Keratinocyte (primary cell): ENCODE measurements around the gene DVL1. TPM values are rescaled to one million over a fixed set of nuclear protein-coding genes. Genes with fewer than 3 reads are reported as not detected.
A peak's percentile ranks its signal among the peaks of the same experiment; 100 is the strongest.

Experiments used
- DNase-seq: peaks from one replicate; pipeline ENCODE4 v3.0.0-alpha.2; 2011; ENCODE audit warnings: low read depth, missing footprints, low spot score
- FAIRE-seq: peaks from 2 replicates; lab custom pipeline; 2011; peaks lifted over from hg19 to GRCh38; lab: Jason Lieb, UNC
- H2AFZ ChIP-seq: 2 replicates; pipeline ENCODE4 v1.6.0; 2012; ENCODE audit warnings: low read length, control low read depth, inconsistent platforms; ENCODE audit not compliant: control insufficient read depth
- H3K27ac ChIP-seq: 2 replicates; pipeline ENCODE4 v1.5.1; 2011; ENCODE audit warnings: low read length; ENCODE audit not compliant: control insufficient read depth, insufficient read depth
- H3K27me3 ChIP-seq: 3 replicates; pipeline ENCODE4 v1.6.0; 2011; ENCODE audit warnings: low read length; ENCODE audit not compliant: control insufficient read depth, insufficient read depth; ENCODE audit errors: extremely low read depth
- H3K36me3 ChIP-seq, 2 experiments: 2 replicates in 1 of 2; 3 replicates in 1 of 2; pipeline ENCODE4 v1.5.1; 2011; ENCODE audit warnings: low read length in 2 of 2, mild to moderate bottlenecking in 1 of 2; ENCODE audit not compliant: control insufficient read depth in 2 of 2, insufficient read depth in 2 of 2; ENCODE audit errors: extremely low read depth in 1 of 2
- H3K4me1 ChIP-seq: 3 replicates; pipeline ENCODE4 v1.5.1; 2011; ENCODE audit warnings: low read length; ENCODE audit not compliant: control insufficient read depth, insufficient read depth; ENCODE audit errors: extremely low read depth
- H3K4me2 ChIP-seq: 3 replicates; pipeline ENCODE4 v1.6.0; 2011; ENCODE audit warnings: low read depth, low read length; ENCODE audit not compliant: control insufficient read depth, insufficient read depth; ENCODE audit errors: extremely low read depth
- H3K4me3 ChIP-seq, 3 experiments: fragments of 200-600 bp in 1 of 3; sonication (generic) in 1 of 3; 2 replicates in 2 of 3; 3 replicates in 1 of 3; pipeline ENCODE4 v1.5.1; 2011 to 2016; ENCODE audit warnings: low read length in 3 of 3, mild to moderate bottlenecking in 3 of 3, control low read depth in 2 of 3, inconsistent platforms in 1 of 3, low read depth in 1 of 3, mixed read lengths in 1 of 3, mixed run types in 1 of 3, moderate library complexity in 1 of 3; ENCODE audit not compliant: control insufficient read depth in 2 of 3, insufficient read depth in 2 of 3; ENCODE audit errors: extremely low read depth in 1 of 3
- H3K79me2 ChIP-seq: 2 replicates; pipeline ENCODE4 v1.6.0; 2012; ENCODE audit warnings: low read length; ENCODE audit not compliant: control insufficient read depth, insufficient read depth
- H3K9ac ChIP-seq: 3 replicates; pipeline ENCODE4 v1.6.0; 2011; ENCODE audit warnings: low read length; ENCODE audit not compliant: control insufficient read depth, insufficient read depth; ENCODE audit errors: extremely low read depth
- H3K9me1 ChIP-seq: 3 replicates; pipeline ENCODE4 v1.6.0; 2011; ENCODE audit warnings: low read length; ENCODE audit not compliant: control insufficient read depth, insufficient read depth; ENCODE audit errors: extremely low read depth
- H3K9me3 ChIP-seq: 2 replicates; pipeline ENCODE4 v1.5.1; 2012; ENCODE audit warnings: low read depth, low read length; ENCODE audit not compliant: control insufficient read depth
- H4K20me1 ChIP-seq: 3 replicates; pipeline ENCODE4 v1.6.0; 2011; ENCODE audit warnings: low read length; ENCODE audit not compliant: control insufficient read depth, insufficient read depth; ENCODE audit errors: extremely low read depth
- EZH2 ChIP-seq: IDR thresholded peaks from one replicate; pipeline ENCODE4 v1.6.1; 2012; ENCODE audit warnings: inconsistent platforms, mild to moderate bottlenecking, low read length, moderate library complexity
- dilution Hi-C: fragments of 300-500 bp; cut with MboI; formaldehyde crosslinking; loops from one replicate; pipeline ENCODE4 v1.7.0; 2020; ENCODE audit warnings: low sequenced_read_pairs; ENCODE audit not compliant: extremely low pct_ligation_motif_present
- polyA plus RNA-seq, 5 experiments: library from polyadenylated mRNA; depleted of rRNA in 3 of 5; stranded (reverse) in 3 of 5; stranded (forward) in 1 of 5; unstranded in 1 of 5; fragments of >200 nt; gene quantifications; 1 replicate in 1 of 5; 2 replicates in 3 of 5; 3 replicates in 1 of 5; pipeline versions ENCODE4 v1.2.1 to v1.2.3, GENCODE V29; 2011 to 2012; ENCODE audit warnings: missing spikeins in 2 of 5, low read depth in 1 of 5, low replicate concordance in 1 of 5
- TF ChIP-seq, protein P1 (sequence below), 3 experiments: IDR thresholded peaks in 1 of 3; conservative IDR thresholded peaks in 1 of 3; optimal IDR thresholded peaks in 1 of 3; 2 replicates in 2 of 3; 3 replicates in 1 of 3; pipeline versions ENCODE3 to v1.5.1; 2011; ENCODE audit warnings: low read length in 3 of 3, mild to moderate bottlenecking in 3 of 3, moderate library complexity in 2 of 3, control low read depth in 1 of 3, inconsistent platforms in 1 of 3; ENCODE audit not compliant: insufficient read depth in 2 of 3; ENCODE audit errors: extremely low read depth in 1 of 3

DVL1 gene
- polyA plus RNA-seq, 1 donor (not counting 4 experiments of a cell fraction or from before 2014, with no cell fraction given) = 31.6 TPM

- peak within 1 kb of the TSS; percentile 43 for H2AFZ ChIP-seq
These were observed 25.9 kb upstream of the DVL1 start, which contains the start of gene AURKAIP1 for GRCh38 chr1:1374929-1375662. TSS of gene AURKAIP1 (minus strand) at chr1:1375207. CDS start at chr1:1374756, 451 bp downstream.

DNA sequence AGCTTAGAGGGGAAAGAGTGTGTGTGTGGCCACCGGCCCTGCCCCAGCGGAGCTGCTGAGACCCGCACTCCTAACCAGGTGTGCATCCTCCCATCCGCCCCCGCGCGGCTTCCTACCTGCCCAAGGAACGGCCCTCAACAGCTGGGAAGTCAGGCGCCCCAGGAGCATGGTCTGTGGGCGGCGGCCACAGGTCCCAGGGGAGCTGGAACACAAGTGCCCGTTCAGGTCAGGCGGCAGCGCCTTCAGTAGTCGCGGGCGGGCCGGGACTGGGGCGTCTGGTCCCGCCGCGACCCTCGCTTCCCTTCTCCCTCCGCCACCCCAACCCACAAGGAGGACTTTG is 25.3 kb upstream of the DVL1 start:
- H3K27me3 ChIP-seq = no peaks in the 10 kb centered on the region
- peaks cover 12% of the 10 kb centered on the region for H3K4me1 ChIP-seq
- H3K9me1 ChIP-seq = no peaks in the 10 kb centered on the region
- no peak for FAIRE-seq
- peaks cover 30% of the 10 kb centered on the region for H3K79me2 ChIP-seq
- peak overlapping the region; percentile 89 to 97 (median 89) for H3K4me3 ChIP-seq
- H2AFZ ChIP-seq = peak overlapping the region; percentile 43
- peak overlapping the region; percentile 97 for H3K4me2 ChIP-seq
- H3K9ac ChIP-seq = peak overlapping the region; percentile 94
- H3K9me3 ChIP-seq = no peaks in the 10 kb centered on the region
- no peak for TF ChIP-seq EZH2
- TF ChIP-seq, protein P1, sequence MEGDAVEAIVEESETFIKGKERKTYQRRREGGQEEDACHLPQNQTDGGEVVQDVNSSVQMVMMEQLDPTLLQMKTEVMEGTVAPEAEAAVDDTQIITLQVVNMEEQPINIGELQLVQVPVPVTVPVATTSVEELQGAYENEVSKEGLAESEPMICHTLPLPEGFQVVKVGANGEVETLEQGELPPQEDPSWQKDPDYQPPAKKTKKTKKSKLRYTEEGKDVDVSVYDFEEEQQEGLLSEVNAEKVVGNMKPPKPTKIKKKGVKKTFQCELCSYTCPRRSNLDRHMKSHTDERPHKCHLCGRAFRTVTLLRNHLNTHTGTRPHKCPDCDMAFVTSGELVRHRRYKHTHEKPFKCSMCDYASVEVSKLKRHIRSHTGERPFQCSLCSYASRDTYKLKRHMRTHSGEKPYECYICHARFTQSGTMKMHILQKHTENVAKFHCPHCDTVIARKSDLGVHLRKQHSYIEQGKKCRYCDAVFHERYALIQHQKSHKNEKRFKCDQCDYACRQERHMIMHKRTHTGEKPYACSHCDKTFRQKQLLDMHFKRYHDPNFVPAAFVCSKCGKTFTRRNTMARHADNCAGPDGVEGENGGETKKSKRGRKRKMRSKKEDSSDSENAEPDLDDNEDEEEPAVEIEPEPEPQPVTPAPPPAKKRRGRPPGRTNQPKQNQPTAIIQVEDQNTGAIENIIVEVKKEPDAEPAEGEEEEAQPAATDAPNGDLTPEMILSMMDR (optimal IDR thresholded peaks at IDR 0.05 in 1 of 3, IDR thresholded peaks at IDR 0.05 in 1 of 3, conservative IDR thresholded peaks at IDR 0.05 in 1 of 3; ENCODE audit: extremely low read depth in 1 of 3, insufficient read depth in 2 of 3, low read length in 3 of 3) = no peak
- peak overlapping the region; percentile 76 for H3K27ac ChIP-seq
- dilution Hi-C loops = no loop called here
- no peaks in the 10 kb centered on the region for H4K20me1 ChIP-seq
- peaks cover 3 to 8% of the 10 kb centered on the region in 2 experiments for H3K36me3 ChIP-seq
- DNase-seq = no peak

More at GRCh38 chr1:1374929-1375662, 25.9 kb upstream of the DVL1 start, which contains the start of gene AURKAIP1:
- Histone ChIP-seq H3K9me3 (no peaks in the 10 kb centered on the region), H3K27ac (peak within 1 kb of the TSS; percentile 80), H3K9ac (peak within 1 kb of the TSS; percentile 94), H3K79me2 (peaks cover 30% of the 10 kb centered on the region), H3K27me3 (no peaks in the 10 kb centered on the region), H3K9me1 (no peaks in the 10 kb centered on the region), H3K4me1 (peaks cover 12% of the 10 kb centered on the region), H4K20me1 (no peaks in the 10 kb centered on the region), H3K4me3 (peak within 1 kb of the TSS; percentile 89 to 97 (median 89)), H3K36me3 (peaks cover 3 to 8% of the 10 kb centered on the region in 2 experiments), H3K4me2 (peak within 1 kb of the TSS; percentile 97)
- TF ChIP-seq, protein P1 (optimal IDR thresholded peaks at IDR 0.05 in 1 of 3, IDR thresholded peaks at IDR 0.05 in 1 of 3, conservative IDR thresholded peaks at IDR 0.05 in 1 of 3; ENCODE audit: extremely low read depth in 1 of 3, insufficient read depth in 2 of 3, low read length in 3 of 3) = peak in 2 of 3 experiments; percentile 38 to 57
- TF ChIP-seq EZH2 = no peak
- dilution Hi-C loops = no loop called here
- DNase-seq = peak; percentile 95
- FAIRE-seq = peak; percentile 91
